Activated gamma-delta T cell treated with Interleukin-2 at 50 U/mL for 16 hours (primary cell): ENCODE measurements around the gene ABL2.
"Not testable (repeated sequence)": the region's sequence is repeated elsewhere in the genome, so short reads cannot be mapped to it uniquely, and the experiment has no call there.

Experiments used
- DNase-seq: peaks from one replicate; pipeline ENCODE4 v3.0.0-alpha.2; 2020

The ABL2 gene

DNA sequence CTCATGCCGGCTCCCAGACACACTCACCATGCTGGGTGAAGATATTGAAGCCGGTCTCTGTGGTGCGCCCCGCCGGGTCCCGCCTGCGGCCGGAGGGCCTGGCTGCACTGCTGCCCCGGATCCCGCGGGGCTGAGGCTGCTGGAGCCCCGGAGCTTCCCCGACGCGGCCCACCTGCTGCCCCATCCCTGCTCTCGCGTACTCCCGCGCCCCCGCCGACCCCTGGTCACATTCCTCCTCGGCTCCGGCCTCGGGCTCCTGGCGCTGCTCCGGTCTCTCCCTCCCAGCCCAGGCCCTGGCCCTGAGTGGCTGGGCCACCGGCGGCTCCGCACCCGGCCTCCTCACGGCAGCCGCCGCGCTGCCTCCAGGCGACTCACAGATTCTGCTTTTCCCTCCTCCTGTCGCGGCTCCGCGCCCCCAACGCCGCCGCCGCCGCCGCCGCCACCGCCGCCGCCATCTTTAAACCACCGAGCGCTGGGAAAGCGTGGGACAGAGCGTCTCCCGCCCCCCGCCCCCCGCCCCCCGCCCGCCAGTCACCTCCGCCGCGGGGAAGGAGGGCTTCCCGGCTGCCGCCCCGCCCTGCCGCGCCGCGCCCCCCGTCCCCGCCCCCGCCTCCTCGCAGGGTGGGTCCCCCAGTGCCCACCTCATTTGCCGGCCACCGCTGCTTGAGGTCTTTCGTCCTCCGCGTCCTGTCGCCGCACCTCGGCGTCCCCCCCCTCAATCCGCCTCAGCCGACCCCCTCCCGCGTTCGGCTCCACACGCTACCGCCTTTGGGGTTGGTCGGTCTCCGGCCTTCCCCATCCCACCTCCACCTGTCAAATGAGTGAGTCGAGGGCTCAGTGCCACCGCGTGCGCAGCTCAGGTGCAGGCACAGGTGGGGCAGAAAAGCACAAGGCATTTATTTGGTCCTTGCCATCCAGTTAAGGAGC is at the start of gene ABL2:
ABL2 (minus strand) TSS at position 464 of the 927 bp plus-strand sequence; CDS start at position 184, 280 bp downstream.
- DNase-seq, result peak; percentile 32

DNA sequence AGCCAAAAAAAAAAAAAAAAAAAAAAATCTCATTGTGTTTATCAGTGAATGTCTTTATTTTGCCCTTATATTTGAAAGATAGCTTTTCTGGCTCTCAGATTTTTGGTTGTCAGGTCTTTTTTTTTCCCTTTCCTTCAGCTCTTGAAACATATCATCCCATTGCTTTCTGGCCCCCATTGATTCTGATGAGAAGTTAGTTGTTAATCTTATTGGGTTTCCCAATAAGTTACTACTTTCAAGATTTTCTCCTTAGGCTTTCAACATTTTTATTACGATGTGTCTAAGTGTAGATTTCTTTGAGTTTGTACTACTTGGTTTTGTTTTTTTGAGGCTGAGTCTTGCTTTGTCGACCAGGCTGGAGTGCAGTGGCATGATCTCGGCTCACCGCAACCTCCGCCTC is 49.4 kb upstream of the ABL2 start:
- no peak for DNase-seq

DNA sequence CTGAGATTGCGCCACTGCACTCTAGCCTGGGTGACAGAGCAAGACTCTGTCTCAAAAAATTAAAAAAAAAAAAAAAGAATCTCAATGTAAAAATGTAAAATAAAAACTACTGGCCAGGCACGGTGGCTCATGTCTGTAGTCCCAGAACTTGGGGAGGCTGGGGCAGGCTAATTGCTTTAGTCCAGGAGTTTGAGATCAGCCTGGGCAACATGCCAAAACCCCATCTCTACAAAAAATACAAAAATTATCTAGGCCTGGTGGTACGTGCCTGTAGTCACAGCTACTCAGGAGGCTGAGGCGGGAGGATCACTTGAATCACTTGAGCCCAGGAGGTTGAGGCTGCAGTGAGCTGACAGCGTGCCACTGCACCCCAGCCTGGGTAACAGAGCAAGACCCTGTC is 44.9 kb upstream of the ABL2 start:
- not testable (repeated sequence) for DNase-seq

DNA sequence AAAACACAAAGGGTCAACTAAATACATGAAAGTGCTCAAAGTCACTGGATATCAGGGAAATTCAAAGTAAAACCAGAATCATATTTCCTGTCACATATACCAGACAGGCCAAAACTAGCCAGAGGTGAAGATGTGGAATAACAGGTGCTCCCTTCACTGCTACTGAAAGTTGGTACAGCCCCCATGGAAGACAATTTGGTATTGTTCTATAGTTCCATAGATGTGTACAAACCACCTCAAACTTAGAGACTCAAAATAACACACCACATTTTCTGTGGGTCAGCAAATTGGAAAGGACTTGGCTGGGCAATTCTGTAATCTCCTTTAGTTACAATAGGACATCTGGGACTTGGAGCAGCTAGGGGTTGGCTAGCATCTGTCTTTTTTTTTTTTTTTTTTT is 39.6 kb upstream of the ABL2 start:
- no peak for DNase-seq

DNA sequence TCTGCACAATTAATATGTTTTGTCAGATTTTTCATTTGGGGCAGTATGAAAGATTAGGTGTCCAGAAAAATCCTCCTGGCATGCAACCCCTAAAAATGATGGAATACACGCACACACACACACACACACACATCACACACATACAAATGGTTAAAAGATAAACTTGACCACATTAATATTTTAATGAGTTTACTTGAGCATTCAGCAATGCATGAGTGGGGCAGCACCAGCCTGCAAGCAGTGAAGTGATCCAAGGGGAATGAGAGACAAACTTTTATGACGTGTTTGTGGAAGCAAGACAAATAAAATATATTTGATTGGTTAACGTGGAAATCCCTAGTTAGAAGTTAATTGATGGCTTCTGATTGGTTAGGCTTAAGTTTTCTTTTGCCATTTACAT is 35.0 kb upstream of the ABL2 start:
- no peak for DNase-seq

DNA sequence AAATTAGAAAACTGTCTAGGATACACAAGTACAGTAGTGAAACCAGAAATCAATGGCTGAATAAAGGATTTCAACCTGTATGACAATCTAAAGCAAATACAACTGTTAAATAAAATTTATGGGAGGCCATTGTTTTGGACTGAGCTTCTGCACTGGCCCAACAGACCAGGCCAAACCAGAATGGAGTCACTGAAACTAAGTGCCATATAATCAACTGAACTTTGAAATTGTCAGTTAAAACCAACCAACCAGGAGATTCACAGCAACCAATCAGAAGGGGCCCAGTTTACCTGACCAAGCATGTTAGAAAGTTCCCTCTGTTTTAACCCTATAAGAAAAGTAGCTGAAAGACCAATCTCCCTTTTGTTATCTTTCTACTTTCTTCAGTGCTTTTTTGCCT is 33.6 kb upstream of the ABL2 start:
- DNase-seq, result no peak

DNA sequence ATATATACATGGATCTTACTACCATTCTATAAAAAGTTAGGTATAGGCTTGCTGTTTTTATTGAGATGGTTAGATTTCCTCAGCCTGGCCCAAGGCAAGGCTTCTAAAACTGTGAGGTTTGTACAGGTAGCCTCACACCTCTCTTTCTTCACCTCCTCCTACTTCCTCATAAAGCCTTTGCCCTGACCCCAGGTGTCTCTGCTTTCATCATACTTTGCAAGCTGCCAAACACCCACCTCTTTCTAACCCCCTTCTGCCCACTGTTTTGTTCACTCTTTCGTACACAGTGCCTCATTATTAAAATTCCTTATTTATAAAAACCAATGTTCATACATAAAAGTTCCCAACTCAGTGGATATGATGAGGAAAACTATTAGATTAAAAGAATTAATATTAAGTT is 32.7 kb upstream of the ABL2 start:
- no peak for DNase-seq

DNA sequence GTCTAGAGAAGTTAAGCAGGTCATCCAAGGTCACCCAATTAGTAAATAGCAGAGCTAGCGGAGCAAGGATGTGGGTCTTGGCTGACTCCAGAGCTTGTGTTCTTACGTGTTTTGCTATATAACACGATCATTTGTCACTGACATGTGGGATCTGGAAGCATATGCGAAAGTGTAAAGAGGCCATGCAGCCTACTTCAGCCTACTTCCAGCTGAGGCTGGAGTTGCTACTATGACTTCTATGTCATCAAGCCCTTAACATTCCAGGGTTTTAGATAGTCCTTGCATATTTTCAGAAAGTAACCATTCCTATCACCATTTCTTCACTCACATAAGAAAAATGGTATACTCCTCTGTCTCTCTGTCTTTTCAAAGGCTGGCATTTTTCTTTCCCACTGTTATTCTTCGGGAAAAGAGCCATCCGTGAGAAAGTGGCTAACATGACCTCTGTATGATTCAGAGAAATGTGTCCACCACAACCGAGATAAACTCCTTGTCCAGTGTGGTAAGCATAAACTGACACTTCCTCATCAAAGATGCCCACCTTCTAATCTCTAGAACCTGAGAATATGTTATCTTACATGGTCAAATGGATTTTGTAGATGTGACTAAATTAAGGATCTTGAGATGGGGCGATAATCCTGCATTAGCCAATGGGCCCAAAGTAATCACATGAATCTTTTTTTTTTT is 24.0 kb upstream of the ABL2 start:
- no peak for DNase-seq

DNA sequence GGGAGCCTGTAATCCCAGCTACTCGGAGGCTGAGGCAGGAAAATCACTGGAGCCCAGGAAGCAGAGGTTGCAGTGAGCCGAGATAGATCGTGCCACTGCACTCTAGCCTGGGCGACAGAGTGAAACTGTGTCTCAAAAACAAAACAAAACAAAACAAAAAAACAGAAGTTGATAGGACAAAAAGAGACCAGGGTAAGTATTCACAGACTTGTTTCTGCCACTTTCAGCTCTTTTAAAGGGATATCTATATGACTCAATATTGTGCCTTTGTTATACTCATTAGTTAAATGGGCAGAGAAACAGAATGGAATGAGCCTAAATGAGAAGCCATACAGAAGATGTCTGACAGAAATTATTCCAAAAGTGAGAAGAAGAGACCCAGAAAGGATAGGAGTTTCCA is 23.1 kb upstream of the ABL2 start:
- DNase-seq, result no peak

DNA sequence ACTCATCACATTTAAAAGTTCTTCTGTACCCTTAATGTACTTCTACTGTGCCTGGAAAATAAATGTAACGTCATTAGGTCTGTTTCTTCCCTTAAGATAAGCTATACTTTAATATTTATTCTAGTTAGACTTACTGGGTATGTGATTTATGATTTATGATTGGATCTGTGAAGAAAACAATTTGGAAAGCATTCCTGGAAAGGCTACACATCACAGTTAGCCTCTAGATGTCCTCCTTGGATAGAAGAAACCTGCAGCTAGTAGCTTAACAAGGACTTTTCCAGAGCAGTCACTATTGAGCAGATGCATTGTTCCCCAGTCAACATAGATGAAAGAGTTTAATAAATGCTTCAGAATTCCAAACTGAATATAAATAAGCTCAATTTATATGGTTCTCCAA is 22.2 kb upstream of the ABL2 start:
- no peak for DNase-seq

DNA sequence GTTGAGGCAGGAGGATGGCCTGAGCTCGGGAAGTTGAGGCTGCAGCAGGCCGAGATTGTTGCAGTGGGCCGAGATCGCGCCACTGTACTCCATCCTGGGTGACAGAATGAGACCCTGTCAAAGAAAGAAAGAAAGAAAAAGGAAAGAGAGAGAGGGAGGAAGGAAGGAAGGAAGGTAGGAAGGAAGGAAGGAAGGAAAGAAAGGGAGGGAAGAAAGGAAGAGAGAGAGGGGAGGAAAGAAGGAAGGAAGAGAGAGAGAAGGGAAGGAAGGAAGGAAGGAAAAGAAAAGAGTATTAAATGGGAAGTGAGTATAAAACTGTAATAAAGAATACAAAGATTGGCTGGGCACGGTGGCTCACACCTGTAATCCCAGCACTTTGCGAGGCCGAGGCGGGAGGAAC is 18.4 kb upstream of the ABL2 start:
- DNase-seq, result no peak

DNA sequence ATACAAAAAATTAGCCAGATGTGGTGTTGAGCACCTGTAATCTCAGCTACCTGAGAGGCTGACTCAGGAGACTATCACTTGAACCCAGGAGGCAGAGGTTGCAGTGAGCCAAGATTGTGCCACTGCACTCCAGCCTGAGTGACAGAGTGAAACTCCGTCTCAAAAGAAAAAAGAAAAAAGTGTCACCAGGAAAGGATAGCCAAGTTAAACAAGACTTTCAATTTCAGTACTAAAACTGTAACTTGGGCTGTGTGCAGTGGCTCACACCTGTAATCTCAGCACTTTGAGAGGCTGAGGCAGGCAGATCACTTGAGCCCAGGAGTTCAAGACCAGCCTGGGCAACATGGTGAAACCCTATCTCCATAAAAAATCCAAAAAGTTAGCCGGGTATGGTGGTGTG is 15.9 kb upstream of the ABL2 start:
- not testable (repeated sequence) for DNase-seq

DNA sequence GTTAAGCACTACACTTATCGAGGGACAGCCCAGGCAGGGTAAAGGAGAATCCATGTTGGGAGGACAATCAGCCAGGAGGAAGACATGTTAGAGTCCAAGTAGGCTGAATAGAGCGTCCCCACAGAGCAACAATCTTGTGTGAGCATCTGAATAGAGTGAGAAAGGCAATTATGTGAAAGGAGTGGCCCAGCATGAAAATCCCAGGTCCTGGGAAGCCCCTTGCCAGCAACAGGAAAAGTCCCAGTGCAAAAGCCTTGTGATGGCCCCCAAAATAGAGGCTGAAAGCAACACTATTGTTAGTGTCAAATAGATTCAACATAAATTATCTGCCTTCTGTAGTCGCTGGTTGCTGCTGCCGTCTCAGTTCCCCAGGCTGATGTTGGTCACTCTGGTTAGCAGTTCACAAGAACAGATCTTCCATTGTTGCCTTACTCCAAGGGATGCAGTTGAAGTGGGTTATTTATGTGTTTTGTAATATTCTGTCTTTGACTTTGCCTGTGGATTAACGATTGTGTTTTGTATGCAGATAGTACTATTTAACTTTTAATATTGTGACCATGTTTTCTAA is 12.1 kb upstream of the ABL2 start:
- no peak for DNase-seq

DNA sequence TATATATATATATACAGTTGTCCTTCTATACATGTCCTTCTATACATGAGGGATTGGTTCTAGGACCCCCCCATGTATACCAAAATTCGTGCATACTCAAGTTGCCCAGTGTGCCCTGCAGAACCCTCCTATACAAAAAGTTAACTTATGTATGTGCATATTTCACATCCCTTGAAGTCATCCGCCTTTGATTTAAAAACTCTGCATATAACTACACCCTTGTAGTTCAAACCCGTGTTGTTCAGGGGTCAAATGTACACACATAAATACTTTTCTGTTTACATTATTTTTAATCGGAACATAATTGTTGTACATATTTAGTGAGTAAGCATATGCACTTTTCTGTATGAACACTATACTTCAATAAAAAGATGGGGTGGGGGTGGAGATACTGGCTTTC is 7.7 kb upstream of the ABL2 start:
- no peak for DNase-seq

DNA sequence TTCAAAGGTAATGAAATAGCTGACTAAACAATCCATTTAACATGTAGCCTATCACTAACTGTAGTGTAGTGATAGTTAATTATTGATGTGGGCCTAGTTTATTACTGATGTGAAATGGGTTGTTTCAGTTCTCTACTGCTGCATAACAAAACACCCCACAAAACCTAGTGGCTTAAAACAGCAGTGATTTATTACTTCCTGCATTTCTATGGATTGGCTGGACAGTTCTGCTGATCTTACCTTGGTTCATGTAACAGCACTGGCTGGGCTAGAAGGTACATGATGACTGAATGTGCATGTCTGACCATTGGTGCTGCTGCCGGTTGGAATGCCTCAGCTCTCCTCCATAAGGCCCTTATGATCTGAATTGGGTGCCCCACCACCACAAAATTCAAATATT is 5.4 kb upstream of the ABL2 start:
- DNase-seq, result no peak

DNA sequence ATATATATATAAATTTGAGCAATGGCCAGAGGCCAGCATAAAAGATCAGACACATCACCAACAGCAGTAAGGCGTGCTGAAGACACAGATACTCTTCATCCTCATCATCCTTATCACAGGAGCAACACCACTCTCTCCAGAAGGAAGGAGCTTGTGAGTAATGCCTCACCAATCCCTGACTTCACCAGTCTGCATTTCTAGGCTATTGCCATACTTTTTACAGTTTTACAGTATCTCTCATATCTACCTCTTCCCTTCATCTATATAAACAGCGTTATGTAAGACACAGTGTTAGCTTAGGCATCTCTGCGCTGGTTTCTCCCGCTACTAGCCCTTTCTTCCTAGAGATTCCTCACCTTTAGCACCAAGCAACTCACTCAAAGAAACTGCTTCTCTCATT is 2.4 kb upstream of the ABL2 start:
- no peak for DNase-seq

DNA sequence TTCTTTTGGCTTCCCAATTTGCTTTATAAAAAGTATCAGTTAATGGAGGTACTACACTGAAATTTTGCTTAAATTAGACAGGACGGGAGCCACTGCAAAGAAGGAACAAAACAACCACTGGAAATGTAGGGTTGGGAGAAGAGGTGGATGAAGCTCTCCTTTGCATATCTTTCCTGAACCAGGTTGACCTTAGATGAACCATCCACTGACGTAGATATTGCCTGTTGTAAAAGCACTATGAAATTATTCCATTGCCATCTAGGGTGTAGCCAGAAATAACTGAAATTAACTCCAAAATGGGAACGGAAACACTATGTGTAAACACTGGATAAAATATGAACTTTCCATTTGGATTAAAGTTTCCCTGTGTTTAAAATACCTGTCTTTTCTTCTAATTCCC is 1.2 kb upstream of the ABL2 start:
- no peak for DNase-seq

DNA sequence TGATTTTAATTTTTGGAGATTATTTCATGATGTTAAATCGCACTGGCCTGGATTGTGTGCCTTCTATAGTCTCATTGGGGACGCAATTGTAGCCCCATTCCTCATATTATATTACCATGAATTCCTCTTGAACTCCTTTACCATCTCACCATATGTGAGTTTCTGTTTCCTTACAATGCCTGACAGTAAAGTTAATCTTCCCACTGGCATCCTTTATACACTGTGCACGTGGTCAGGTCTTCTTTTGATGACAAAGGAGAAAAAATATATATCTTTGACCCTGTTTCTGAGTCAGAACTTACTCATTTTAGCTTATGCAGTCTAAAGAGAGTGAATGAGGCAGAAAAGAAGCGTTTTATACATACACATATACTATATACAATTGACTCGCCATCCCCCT is 774 bp upstream of the ABL2 start:
- DNase-seq, result no peak

DNA sequence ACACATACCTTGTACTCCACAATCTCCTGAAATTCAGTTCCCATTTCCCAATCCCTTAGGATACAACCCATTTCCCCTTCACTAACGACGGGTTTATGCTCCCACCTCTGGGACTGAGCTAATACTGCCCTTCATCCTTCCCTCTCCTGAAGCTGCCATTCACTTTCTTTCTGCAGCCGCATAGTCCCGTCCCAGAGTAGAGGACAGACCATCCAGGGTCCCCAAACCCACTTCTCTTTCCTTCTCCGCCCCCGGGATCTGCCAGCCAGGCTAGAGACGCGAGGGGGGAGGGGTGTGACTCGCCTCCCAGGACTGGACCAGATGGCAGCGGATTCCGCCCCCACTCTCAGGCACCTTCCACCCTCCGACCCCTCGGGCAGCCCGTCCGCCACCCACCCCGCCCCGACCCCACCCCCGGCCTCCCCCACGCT is 679 bp downstream of the ABL2 start:
- DNase-seq, result peak; percentile 6

DNA sequence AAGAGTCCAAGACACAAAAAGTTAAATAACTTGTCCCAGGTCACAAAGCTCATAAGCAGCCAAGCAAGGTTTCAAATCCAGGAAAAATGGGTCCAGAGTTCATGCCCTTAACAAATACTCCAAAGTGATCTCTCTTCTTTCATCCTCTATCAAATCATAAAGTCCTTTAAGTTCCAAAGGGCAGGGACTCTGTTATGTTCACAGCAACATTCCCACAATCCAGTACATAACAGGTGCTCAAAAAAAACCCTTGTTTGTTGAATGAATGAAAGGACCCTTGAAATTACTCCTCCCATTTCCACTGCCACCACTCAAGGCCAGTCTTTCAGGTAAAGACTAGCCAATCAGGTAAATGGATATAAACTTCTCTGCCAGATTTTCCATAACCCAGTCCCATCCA is 2.7 kb downstream of the ABL2 start:
- DNase-seq, result no peak

DNA sequence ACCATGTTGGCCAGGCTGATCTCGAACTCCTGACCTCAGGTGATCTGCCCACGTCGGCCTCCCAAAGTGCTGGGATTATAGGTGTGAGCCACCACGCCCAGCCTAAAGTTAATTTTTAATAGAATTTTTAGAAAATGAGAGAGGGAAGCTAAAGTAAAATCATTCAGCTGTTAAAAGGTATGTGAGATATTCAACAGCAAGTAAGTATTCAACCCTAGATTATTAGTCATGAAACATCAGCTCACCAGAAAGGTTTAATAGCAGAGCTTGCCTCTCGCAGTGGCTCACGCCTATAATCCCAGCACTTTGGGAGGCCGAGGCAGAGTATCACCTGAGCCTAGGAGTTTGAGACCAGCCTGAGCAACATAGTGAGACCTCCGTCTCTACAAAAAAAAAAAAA is 5.0 kb downstream of the ABL2 start:
- DNase-seq, result not testable (repeated sequence)

DNA sequence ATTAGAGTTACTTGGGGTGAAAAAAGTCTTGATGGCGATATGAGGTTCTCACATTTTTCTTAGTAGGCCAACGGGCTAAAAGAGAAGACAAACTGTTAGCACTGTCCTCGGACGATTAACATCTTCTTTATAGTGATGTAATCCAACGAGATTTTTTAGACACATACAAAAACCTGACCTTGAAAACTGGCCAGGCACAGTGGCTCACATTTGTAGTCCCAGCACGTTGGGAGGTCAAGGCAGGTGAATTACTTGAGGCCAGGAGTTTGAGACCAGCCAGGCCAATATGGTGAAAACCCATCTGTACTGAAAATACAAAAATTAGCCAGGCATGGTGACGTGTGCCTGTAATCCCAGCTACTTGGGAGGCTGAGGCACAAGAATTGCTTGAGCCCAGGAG is 8.4 kb downstream of the ABL2 start:
- not testable (repeated sequence) for DNase-seq

DNA sequence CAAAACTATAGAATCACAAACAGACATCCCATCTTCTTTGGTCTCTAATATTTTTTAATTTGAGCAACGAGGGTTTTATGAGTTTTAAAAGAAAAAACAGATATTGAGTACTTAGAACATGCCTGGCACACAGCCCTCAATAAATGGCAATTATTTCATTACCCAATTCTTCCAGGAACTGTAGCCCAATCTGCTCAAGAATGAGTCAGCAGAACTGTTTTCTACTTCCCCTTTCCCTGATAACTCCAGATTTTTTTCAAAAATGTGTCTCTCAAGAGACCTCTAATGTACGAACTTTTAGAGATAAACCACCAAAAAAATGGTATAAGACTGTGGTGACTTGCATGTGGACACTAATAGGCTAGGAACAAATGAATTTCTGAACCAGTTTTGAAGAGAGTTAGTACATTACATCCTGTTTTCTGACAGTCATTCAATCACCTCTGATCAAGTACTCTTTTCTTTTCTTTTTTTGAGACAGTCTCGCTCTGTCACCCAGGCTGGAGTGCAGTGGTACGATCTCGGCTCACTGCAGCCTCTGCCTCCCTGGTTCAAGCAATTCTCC is 11.5 kb downstream of the ABL2 start:
- no peak for DNase-seq

DNA sequence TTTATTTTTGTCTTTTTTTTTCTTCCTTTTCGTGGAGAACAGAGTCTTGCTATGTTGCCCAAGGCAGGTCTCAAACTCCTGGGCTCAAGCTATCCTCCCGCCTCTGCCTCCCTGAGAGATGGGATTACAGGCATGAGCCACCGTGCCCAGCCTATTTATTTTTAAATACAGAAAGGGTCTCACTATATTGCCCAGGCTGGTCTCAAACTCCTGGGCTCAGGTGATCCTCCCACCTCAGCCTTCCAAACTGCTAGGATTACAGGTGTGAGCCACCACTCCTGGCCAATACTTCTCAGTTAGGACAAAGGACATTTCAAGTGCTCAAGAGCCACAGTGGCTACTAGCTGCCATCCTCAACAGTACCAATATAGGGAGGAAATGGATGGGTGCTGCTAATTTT is 16.2 kb downstream of the ABL2 start:
- DNase-seq, result not testable (repeated sequence)
